ENCODE measurements around the gene THADA. TPM values are rescaled to one million over a fixed set of nuclear protein-coding genes. Genes with fewer than 3 reads are reported as not detected.

Gene THADA
- total RNA-seq, 1 experiment from 2014 or later = 20.1 TPM

GRCh38 chr2:43218155-43218701 is 377.6 kb downstream of the THADA start:
- H3K4me2 ChIP-seq (ENCODE audit: insufficient read depth, insufficient read length, low read length) = peak overlapping the region; percentile 60
- Mint-ChIP-seq H3K4me1 (peaks cover 64 to 75% of the 10 kb centered on the region in 2 experiments), H3K4me3 (peak overlapping the region; percentile 50 to 52), H3K27ac (peak overlapping the region; percentile 97 to 99 (median 97); a peak in 6 of 7 replicates), H3K27me3 (ENCODE audit: low read depth) (no peaks in the 10 kb centered on the region; the same call in 1 of the 2 replicates), H3K9me3 (peaks cover 0 to 2% of the 10 kb centered on the region in 2 experiments; a peak in 1 of 5 replicates), H3K36me3 (ENCODE audit: insufficient read depth in 1 of 3, low read depth in 3 of 3) (peaks cover 4 to 15% (median 9%) of the 10 kb centered on the region in 3 experiments)
- H4K91ac ChIP-seq (ENCODE audit: insufficient read length, low read depth, low read length) = no peak overlapping the region
- no peaks in the 10 kb centered on the region for H3K79me1 ChIP-seq (ENCODE audit: insufficient read depth, low read depth, low read length, poor library complexity, severe bottlenecking)
- H3K27me3 ChIP-seq (ENCODE audit: insufficient read depth, low read length) = no peaks in the 10 kb centered on the region
- H3K18ac ChIP-seq (ENCODE audit: insufficient read length, low read depth, low read length) = no peak overlapping the region
- H4K5ac ChIP-seq (ENCODE audit: insufficient read length, low read depth, low read length) = no peak overlapping the region
- no peak overlapping the region for H3K56ac ChIP-seq (ENCODE audit: insufficient read length, low read depth, low read length)
- H2BK12ac ChIP-seq (ENCODE audit: insufficient read length, low read depth, low read length) = no peak overlapping the region
- no CpG with 5 or more reads among the region's 13 CpGs for WGBS (ENCODE audit: extremely low coverage, insufficient read length, low lambda C conversion rate)
- no peak overlapping the region for H2BK5ac ChIP-seq (ENCODE audit: insufficient read length, low read length)
- no peak overlapping the region for H3K9ac ChIP-seq (ENCODE audit: extremely low read depth, insufficient read length, low read length)
- H3T11ph ChIP-seq (ENCODE audit: low read length) = no peak overlapping the region
- peaks cover 11% of the 10 kb centered on the region for H3K23me2 ChIP-seq (ENCODE audit: insufficient read length, low read depth, low read length, poor library complexity, severe bottlenecking)
- no peak for DNase-seq
- no peak overlapping the region for H2AFZ ChIP-seq (ENCODE audit: low read length)
- no peak overlapping the region for H2BK20ac ChIP-seq (ENCODE audit: low read depth, low read length, poor library complexity, severe bottlenecking)
- peaks cover 3% of the 10 kb centered on the region for H4K20me1 ChIP-seq (ENCODE audit: control insufficient read depth, insufficient read depth, insufficient read length)
- no peak overlapping the region for H2AK5ac ChIP-seq (ENCODE audit: insufficient read length, low read length)
- no peaks in the 10 kb centered on the region; the same call in 1 of the 2 replicates for H3K79me2 ChIP-seq (ENCODE audit: insufficient read depth, low read length)
- no peaks in the 10 kb centered on the region for H3K9me3 ChIP-seq (ENCODE audit: control insufficient read depth, low read depth, low read length)
- peaks cover 15% of the 10 kb centered on the region for H3K4me1 ChIP-seq (ENCODE audit: insufficient read depth, low read length)
- H3K14ac ChIP-seq (ENCODE audit: insufficient read depth, low read length) = no peak overlapping the region
- H3K4ac ChIP-seq (ENCODE audit: low read depth, low read length) = no peak overlapping the region
- peak overlapping the region; percentile 66 for H3K27ac ChIP-seq (ENCODE audit: insufficient read length, low read depth, low read length)
- H2BK15ac ChIP-seq (ENCODE audit: low read depth, low read length) = no peak overlapping the region
- no peak for TF ChIP-seq CTCF (conservative IDR thresholded peaks at IDR 0.05)
- H2BK120ac ChIP-seq (ENCODE audit: low read depth, low read length, poor library complexity, severe bottlenecking) = no peak overlapping the region
- H3K23ac ChIP-seq (ENCODE audit: insufficient read length, low read depth, low read length) = no peak overlapping the region
- no peak overlapping the region for H4K8ac ChIP-seq (replicated peaks; ENCODE audit: insufficient read length, low read depth, low read length)

Data from H9 (cell line).